ENCODE measurements around the gene PRR9.

The PRR9 gene

GRCh38 chr1:153248176-153248879 lies 30.9 kb downstream of the PRR9 start:
- Mint-ChIP-seq H3K27ac (no peak overlapping the region), H3K27me3 (peaks cover 34% of the 10 kb centered on the region), H3K9me3 (peaks cover 11 to 13% of the 10 kb centered on the region in 2 donors), H3K4me1 (no peaks in the 10 kb centered on the region), H3K4me3 (no peak overlapping the region)
- ATAC-seq (no peak), DNase-seq (no peak)

- H3K9me3 Mint-ChIP-seq = peaks cover 0 to under 1% of the 10 kb centered on the region in 2 donors
- DNase-seq = no peak
- peaks cover 34% of the 10 kb centered on the region for H3K27me3 Mint-ChIP-seq
- H3K4me1 Mint-ChIP-seq = no peaks in the 10 kb centered on the region
- no peak overlapping the region for H3K27ac Mint-ChIP-seq
- ATAC-seq = no peak
- H3K4me3 Mint-ChIP-seq = no peak overlapping the region
Measured at GRCh38 chr1:153250166-153250565, 32.8 kb downstream of the PRR9 start.

GRCh38 chr1:153251087-153251486 lies 33.7 kb downstream of the PRR9 start:
- H3K4me1 Mint-ChIP-seq = no peaks in the 10 kb centered on the region
- no peak for DNase-seq
- no peak overlapping the region for H3K27ac Mint-ChIP-seq
- ATAC-seq = no peak
- no peak overlapping the region for H3K4me3 Mint-ChIP-seq
- H3K27me3 Mint-ChIP-seq = peaks cover 34% of the 10 kb centered on the region
- no peaks in the 10 kb centered on the region for H3K9me3 Mint-ChIP-seq

- Mint-ChIP-seq H3K27ac (no peak overlapping the region), H3K27me3 (peaks cover 34% of the 10 kb centered on the region)
- ATAC-seq = no peak
Measured at GRCh38 chr1:153251562-153251961, 34.2 kb downstream of the PRR9 start.

GRCh38 chr1:153251988-153252387 lies 34.6 kb downstream of the PRR9 start:
- ATAC-seq = no peak
- DNase-seq = no peak
- Mint-ChIP-seq H3K27me3 (peaks cover 34% of the 10 kb centered on the region), H3K4me1 (no peaks in the 10 kb centered on the region), H3K9me3 (no peaks in the 10 kb centered on the region), H3K27ac (no peak overlapping the region), H3K4me3 (no peak overlapping the region)

More at GRCh38 chr1:153251562-153251961, 34.2 kb downstream of the PRR9 start:
- Mint-ChIP-seq H3K9me3 (no peaks in the 10 kb centered on the region), H3K4me3 (no peak overlapping the region), H3K4me1 (no peaks in the 10 kb centered on the region)
- DNase-seq = no peak

GRCh38 chr1:153253076-153253475 lies 35.7 kb downstream of the PRR9 start:
- Mint-ChIP-seq H3K9me3 (no peaks in the 10 kb centered on the region), H3K4me1 (no peaks in the 10 kb centered on the region), H3K27ac (no peak overlapping the region), H3K4me3 (no peak overlapping the region), H3K27me3 (peaks cover 32% of the 10 kb centered on the region)
- DNase-seq (no peak), ATAC-seq (no peak)

GRCh38 chr1:153253693-153254092 lies 36.3 kb downstream of the PRR9 start:
- no peaks in the 10 kb centered on the region for H3K9me3 Mint-ChIP-seq
- peaks cover 37% of the 10 kb centered on the region for H3K27me3 Mint-ChIP-seq

GRCh38 chr1:153259387-153259786 lies 42.0 kb downstream of the PRR9 start, which contains the start of gene LORICRIN:
TSS of gene LORICRIN (plus strand) at chr1:153259687. CDS start at chr1:153260950, 1,263 bp downstream.
- peak within 1 kb of the TSS; percentile 27 to 28 for H3K4me3 Mint-ChIP-seq
- H3K9me3 Mint-ChIP-seq = no peaks in the 10 kb centered on the region
- no peak for DNase-seq
- H3K27ac Mint-ChIP-seq = no peak within 1 kb of the TSS
- ATAC-seq = no peak
- H3K27me3 Mint-ChIP-seq = peaks cover 61% of the 10 kb centered on the region
- peaks cover 30% of the 10 kb centered on the region for H3K4me1 Mint-ChIP-seq

More at GRCh38 chr1:153253693-153254092, 36.3 kb downstream of the PRR9 start:
- ATAC-seq = peak; percentile 31
- Mint-ChIP-seq H3K27ac (no peak overlapping the region), H3K4me3 (no peak overlapping the region), H3K4me1 (no peaks in the 10 kb centered on the region)
- DNase-seq = no peak

- peaks cover 30% of the 10 kb centered on the region for H3K4me1 Mint-ChIP-seq
- H3K9me3 Mint-ChIP-seq = no peaks in the 10 kb centered on the region
- DNase-seq (peak; percentile 29 to 32), ATAC-seq (peak; percentile 64)
- peak overlapping the region; percentile 27 to 28 for H3K4me3 Mint-ChIP-seq
- H3K27me3 Mint-ChIP-seq = peaks cover 70% of the 10 kb centered on the region
- no peak overlapping the region for H3K27ac Mint-ChIP-seq
Measured at GRCh38 chr1:153260585-153261280, 43.3 kb downstream of the PRR9 start.

GRCh38 chr1:153261281-153262069 lies 44.1 kb downstream of the PRR9 start:
- H3K4me3 Mint-ChIP-seq = peak overlapping the region; percentile 69 to 77
- H3K9me3 Mint-ChIP-seq = no peaks in the 10 kb centered on the region
- no peak overlapping the region for H3K27ac Mint-ChIP-seq
- ATAC-seq (peak; percentile 31), DNase-seq (peak in 1 of 2 donors; percentile 20)
- peaks cover 77% of the 10 kb centered on the region for H3K27me3 Mint-ChIP-seq
- H3K4me1 Mint-ChIP-seq = peaks cover 30% of the 10 kb centered on the region

- peak overlapping the region; percentile 69 to 77 for H3K4me3 Mint-ChIP-seq
- H3K27ac Mint-ChIP-seq = no peak overlapping the region
- H3K4me1 Mint-ChIP-seq = peaks cover 30% of the 10 kb centered on the region
- DNase-seq = no peak
- H3K27me3 Mint-ChIP-seq = peaks cover 83% of the 10 kb centered on the region
- no peak for ATAC-seq
- H3K9me3 Mint-ChIP-seq = no peaks in the 10 kb centered on the region
Measured at GRCh38 chr1:153262070-153262366, 44.6 kb downstream of the PRR9 start.

- Mint-ChIP-seq H3K4me3 (peak overlapping the region; percentile 69 to 77), H3K27me3 (peaks cover 88% of the 10 kb centered on the region), H3K4me1 (peaks cover 30% of the 10 kb centered on the region), H3K27ac (no peak overlapping the region), H3K9me3 (no peaks in the 10 kb centered on the region)
- DNase-seq (no peak), ATAC-seq (no peak)
Measured at GRCh38 chr1:153262462-153263157, 45.2 kb downstream of the PRR9 start.

- H3K4me3 Mint-ChIP-seq = no peak overlapping the region
- ATAC-seq (no peak), DNase-seq (no peak)
- peaks cover 26% of the 10 kb centered on the region for H3K4me1 Mint-ChIP-seq
- no peaks in the 10 kb centered on the region for H3K9me3 Mint-ChIP-seq
- peaks cover 85% of the 10 kb centered on the region for H3K27me3 Mint-ChIP-seq
- H3K27ac Mint-ChIP-seq = no peak overlapping the region
Measured at GRCh38 chr1:153265457-153265856, 48.1 kb downstream of the PRR9 start.

Measured in stimulated activated naive CD8-positive, alpha-beta T cell treated with anti-CD3 and anti-CD28 coated beads, Interleukin-15, amount 100 ng/mL, for 72 hours (primary cell).